GM18873 (cell line): ENCODE results near the gene MBNL2.
"Not testable (repeated sequence)": the region's sequence is repeated elsewhere in the genome, so short reads cannot be mapped to it uniquely, and the experiment has no call there.

Experiments
- ATAC-seq: cut with Tn5 transposase; IDR thresholded peaks from one replicate; pipeline ENCODE4 v1.9.1; 2021; ENCODE audit warnings: mild to moderate bottlenecking, moderate library complexity, moderate number of reproducible peaks; ENCODE audit not compliant: unreplicated experiment, low FRiP score

The MBNL2 gene

DNA sequence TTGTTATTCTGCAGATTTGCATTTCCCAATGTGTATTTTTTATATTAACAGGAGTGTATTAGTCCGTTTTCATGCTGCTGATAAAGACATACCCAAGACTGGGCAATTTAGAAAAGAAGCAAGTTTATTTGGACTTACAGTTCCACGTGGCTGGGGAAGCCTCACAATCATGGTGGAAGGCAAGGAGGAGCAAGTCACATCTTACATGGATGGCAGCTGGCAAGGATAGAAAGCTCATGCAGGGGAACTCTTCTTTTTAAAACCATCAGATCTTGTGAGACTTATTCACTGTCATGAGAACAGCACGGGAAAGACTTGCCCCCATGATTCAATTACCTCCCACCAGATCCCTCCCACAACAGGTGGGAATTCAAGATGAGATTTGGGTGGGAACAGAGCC is 14.9 kb upstream of the MBNL2 start:
- not testable (repeated sequence) for ATAC-seq

DNA sequence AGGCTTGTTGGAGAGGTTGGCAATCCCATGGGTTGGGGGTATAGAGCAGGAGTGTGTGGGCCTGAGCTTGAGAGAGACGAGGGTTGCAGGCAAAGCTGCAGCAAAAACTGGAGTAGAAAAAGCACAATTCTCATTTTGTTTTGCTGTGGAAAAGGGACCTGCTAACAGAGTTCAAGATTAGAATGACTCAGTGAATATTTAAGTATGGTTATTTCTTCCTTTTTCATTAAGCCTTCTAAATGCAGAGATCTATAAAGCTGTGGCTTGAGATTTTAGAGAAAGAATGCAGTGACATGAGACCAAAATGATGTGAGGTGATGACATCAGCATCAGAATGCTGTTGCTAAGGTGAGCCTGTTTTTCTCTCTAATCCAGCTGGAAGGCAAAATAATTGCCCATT is 10.8 kb upstream of the MBNL2 start:
- no peak for ATAC-seq

DNA sequence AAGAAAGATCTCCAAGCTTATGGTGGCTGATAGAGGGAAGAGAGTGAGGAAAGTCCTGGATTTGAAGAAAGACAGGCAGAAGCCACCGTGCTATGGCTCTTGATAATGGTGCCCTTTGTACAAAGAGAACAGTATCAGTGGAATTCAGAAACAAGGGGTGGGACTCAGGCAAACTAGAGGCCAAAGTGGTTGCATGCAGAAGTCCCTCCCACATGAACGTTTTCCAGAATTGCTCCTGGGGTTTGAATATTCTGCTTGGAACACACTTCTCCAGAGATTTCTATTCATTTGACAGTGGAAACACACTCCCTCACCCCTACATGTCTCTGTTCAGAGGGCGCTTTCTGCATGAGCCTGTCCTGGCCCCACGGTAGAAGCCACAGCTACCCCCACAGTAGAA is 10.1 kb upstream of the MBNL2 start:
- no peak for ATAC-seq

DNA sequence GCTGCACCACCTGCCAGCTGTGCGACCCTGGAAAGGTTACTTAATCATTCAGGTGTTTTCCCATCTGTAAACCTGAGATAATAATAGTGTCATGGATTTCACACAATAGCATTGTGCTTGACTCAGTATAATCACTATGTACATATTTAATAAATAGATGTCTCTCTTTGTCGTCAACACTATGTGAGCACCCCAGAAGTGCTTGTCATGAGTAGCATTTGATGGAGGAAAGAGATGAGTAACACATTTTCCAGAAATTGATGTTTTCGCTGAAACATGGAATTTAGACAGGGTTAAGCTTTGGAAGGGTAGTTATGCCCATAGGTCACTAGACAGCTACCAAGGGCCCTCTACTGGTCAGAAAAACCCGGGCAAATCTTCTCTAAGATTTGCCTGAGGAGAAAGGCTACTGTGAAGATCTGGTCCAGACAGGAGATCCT is 9.5 kb upstream of the MBNL2 start:
- no peak for ATAC-seq

DNA sequence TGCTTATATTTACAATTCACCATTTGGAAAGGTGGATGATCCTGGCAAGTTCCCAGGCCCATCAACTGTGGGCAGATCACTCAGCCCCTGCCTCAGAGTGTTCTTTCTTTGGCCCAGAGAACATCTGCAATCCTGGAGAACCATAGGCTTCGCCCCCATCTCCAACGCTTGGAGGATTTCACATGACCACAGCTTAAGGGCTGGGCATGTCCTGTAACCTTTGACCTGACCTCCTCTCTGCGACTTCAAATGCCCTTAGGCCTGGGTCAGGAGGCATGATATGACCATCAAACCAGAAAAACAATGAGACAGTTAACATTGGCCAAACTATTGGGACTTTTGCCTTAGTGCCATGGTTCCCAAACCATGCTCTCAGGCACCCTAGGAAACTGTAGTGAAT is 7.2 kb upstream of the MBNL2 start:
- ATAC-seq: no peak

DNA sequence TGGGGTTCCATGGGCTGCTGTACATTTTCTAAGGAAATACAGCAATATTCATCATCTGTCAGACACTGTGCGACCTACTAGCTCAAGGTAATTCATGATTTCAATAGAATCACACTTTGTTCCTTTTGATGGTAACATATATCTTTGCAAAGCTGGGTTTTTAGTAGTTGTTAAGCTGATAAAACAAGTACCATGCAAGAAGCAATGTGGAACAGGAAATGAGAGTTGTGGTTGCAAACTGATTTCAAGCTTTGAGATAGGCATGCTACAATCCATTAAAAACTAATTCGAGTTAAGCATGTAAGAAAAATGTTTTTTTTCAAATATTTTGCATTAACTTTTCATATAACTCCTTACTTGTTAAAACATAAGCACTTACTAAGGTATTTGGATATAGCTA is 6.8 kb upstream of the MBNL2 start:
- peak; percentile 48 for ATAC-seq

DNA sequence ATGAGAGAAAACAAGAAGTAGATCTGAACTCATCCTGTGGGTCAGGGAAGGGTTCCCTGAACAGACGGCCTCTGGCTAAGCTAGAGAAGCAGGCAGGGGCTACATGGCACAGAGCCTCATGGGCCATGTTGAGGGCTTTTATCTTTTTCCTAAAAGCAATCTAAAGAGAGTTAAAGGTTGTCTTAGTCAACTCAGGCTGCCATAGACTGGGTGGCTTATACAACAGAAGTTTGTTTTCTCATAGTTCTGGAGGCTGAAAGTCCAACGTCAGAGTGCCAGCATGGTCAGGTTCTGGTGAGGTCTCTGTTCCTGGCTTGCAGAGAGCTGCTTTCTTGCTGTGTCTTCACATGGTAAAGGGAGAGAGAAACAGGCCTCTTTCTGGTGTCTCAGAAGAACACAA is 2.9 kb upstream of the MBNL2 start:
- no peak for ATAC-seq

DNA sequence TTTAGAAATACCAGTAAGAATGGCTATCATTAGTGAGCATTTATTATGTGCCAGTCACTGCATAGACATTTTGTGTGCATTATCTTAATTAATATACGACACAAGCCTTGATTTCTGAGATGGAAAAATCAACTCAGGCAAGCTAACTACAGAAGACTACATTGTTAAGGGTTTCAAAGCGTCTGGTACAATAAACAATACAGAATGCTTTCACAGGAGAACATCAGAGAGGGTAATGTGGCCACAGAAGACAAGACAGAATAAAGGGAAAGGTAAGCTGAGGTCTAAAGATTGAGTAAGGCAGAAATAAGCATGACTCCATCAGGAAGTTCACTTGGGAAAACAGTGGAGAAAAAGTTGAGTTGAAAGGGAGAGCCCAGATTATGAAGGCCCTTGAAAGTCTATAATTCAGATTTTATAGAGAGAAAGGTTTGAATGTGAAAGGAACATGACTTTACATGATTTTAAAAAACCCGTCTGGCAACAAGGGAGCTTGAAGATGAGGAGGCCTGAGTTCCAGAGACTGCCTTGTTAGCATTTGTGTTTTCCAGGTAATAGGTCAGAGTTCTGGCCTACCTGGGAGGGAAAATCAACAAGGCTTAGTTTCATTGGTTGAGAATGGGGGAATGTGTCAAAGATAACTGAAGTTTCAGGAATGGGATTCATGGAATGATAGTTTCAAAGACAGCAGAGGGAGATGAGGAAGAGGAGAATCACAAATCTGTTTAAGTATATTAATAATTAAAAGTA is 1.8 kb upstream of the MBNL2 start:
- no peak for ATAC-seq

DNA sequence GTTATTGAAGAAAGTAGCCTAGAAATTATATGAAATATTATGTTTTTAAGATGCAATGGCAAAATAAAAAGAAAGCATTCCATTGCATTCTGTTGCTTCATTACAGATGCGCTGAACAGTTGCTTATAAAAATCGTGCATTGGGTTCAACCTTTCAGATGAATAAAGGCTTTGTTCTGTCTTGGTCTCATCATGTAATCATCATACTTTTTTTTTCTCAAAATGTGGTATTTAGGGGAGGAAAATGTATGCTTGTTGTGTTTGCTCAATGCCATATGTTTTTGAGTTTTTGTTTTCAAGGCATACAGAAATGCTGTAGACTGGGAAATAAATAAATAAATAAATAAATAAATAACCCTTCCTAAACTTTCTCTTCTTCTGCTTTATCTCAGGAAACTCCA is 1.1 kb upstream of the MBNL2 start:
- no peak for ATAC-seq

DNA sequence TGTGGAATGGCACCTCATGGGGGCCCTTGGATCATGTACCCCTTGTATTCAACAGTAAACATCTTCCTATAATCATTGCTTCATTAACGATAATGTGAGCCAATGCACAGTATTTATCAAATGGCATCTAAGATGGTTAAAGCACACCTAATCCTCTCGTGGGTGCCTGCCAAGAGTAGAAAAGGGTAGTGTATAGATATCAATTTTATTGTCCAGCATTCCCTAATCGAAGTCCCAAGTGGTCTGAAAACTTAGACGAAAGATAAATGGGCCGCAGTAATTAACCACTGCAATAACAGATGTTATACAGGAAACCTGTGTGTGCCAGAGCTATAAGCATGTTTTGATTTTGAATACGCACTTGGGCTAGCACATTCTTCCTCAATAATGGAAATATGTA is 667 bp upstream of the MBNL2 start:
- ATAC-seq: no peak

DNA sequence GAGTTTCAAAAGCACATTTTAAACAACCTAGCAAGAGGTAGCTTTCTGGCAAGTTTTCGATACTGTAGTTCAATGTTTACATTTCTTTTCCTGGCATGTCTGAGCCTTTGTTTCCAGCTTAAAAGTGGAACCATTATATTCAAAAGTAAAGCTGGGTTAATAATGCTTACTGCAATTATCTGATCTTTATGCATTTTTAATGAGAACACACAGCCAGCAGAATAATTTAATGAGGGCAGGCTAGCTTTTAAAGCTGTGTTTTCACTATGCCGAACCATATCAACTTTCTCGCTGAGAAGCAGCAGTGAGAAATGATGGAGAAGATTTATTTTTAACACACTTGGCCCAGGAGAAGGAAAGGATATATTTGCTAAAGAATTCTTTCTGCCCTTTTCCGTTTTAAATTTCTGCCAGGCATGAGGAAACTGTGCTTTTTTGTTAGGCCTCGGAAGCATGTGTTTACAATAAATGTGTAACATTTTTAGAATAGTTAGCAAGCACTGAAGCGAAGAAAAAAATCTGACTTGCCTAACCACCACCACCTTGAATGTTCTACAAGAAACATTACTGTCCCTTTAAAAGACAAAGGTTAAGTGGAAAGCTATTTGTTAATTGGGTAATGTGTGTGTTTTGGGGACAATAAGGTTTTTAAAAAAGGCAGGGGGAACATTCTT is 1.0 kb downstream of the MBNL2 start:
- no peak for ATAC-seq

DNA sequence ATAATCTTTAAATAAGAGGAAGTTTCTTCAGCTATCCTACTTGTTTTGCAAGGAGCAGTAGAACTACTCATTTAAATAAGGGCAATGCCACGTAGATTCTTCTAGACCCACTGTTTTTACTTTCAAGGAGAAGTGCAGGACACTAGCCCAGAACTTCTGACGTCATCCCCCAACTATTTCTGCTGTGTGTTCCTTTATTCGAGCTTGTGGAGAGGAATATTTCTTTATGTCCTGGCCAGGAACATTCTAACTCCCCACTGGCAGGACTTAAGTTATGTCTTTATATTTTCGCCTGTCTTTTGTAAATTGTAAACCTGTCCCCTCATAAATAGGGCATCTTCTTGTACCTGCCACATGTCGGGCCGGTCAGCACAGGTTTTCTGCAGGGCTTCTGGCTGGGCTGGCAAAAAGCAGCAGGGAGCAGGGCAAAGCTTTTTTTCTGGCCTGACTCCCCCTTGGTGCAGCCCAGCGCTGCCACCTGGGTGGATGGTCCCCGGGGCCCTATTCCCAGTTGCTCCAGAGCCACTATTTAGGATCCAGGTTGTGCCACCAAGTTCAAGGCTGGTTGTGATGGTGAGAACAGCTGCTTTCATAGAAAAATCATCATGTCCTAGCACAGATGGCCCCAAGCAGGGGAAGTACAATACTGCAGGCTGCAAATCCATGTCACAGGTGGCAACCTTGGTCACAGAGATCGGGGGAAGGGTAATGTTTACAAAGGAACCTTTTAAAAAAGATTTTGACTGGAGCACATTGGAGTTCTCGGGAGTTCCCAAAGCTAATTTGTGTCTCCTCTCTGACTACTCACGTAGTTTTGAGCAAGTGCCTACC is 1.8 kb downstream of the MBNL2 start:
- no peak for ATAC-seq

DNA sequence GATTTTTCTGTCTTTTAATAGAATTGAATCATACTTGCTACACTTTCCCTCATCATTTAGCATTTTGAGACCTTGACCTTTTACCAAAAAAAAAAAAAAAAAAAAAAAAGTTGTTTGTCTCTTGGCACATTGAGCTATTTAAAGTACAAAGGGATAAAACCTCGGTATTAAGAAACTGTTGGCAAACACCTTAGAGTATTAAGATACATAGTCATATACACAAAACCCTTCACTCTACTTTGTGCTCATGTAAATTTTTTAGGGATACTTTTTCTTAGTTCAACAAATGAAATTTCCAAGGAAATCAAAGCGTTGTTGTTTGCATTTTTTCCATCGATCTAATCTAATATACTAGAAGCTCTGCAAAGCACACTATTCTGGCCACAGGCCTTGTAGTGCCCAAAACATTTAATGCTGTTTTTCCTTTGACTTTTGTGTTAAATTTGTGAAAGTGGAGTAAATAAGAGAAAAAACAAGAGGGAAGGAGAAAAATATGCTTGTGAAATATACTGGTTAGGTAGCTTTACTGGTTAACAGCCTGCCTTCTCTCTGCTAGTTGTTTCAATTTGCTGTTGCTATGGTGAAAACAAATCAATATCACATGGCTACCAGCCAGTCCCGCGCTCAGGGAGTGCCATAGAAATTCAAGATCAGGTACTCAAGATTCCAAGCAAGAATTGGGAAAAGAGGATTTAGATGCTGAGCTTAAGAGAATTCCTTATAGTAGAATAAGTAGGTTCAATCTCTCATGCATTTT is 2.6 kb downstream of the MBNL2 start:
- ATAC-seq: no peak

DNA sequence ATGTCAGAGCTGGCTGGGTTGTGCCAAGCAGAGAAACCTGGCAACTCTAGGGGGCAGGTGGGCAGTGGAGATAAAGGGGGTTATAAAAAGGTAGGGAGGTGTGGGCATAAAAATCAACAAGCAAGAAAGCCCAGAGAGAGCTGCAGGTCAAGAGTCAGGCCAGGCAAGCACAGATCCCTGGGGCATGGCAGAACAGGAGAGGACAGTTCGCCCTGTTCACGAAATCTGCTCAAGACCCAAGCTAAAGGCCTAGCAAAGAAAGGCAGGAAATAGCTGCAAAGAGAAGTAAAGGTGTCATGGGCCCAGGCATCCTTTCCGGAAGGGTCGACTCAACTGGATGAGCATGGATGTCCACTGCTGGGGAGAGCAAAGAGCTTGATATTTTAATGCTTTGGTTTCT is 3.4 kb downstream of the MBNL2 start:
- ATAC-seq: no peak

DNA sequence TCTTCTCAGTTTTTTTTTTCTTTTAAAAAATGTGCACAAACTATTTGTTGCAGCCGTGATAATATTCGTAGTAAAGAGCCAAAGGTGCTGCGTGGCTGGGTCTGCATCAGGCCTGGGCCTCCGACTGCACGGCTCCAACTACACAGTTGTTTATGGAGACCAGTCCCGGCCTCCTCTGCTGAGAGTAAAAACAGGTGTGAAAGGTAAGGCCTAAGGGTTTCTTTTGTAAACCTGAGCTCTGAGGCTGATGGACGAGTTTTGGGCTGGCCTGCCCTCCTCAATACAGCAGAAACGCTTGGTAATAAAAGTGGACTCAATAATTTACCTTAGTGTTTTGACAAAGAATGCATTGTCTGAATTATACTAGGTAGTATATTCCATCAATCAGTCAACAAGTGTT is 3.9 kb downstream of the MBNL2 start:
- ATAC-seq: no peak

DNA sequence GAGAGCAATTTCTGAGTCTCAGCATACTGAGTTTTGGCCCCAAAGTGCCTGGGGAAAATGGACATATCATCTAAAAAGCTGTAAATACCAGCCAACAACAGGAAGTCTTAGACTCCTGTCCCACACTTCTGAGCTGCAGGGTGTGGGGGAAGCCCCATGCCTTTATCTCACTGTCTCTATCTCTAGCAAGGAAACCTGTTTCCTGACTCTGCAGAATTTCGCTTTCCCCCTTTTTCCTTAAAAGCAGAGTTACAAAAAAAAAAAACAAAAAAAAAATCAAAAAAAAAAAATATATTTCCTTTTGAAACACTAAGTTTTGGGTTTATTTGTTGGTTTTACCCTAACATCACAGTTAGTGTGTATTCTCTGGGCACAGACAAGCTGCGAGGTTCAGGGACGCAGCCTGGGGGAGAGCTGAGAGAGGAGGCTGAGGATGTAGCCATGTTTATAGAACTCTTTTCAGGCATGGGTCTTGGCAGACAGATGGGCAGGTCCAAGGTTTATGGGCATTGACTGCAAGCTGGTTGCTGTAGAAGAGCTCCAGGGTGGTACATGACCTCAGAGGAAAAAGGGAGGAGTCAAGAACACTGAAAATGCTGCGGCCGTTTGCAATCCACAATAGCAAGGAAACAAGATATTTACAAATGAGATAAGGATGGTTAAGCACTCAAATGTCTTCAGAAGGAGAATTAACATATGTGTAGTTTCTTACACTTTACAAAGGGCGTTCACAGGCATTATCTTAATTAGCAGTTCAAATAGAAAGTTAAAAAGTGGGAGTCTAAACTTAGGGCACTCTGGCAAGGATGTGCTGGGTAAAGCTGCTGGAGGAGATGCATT is 4.9 kb downstream of the MBNL2 start:
- peak; percentile 46 for ATAC-seq

DNA sequence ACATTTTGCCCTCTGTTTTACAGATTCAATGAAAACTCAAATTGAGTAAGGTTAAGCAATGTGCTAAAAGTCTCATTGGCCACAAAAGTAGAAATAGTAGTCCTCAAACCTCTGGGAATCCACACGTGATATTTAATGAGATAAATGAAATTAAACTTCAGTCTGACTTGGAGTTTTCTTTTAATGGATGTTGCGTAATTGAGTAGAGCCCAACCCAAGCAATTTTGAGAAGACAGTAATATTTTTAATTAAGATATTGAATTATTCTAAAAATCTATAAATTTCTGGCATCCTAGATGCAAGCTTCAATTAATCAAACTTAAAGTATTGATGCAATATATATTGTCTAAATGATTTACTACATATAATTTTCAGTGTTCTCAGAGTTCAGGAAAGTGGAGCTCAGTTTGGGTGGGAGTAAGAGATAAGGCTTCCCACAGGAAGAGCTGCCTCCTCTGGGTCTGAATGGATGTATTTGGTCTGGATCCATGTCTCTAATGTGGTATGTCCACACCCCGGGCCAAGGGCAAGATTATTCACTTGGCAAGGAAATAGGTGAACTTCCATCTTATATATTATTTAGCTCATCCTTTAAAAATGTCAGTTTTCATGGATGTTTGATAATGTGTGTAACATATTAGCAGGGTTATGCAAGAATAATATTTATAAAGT is 6.9 kb downstream of the MBNL2 start:
- no peak for ATAC-seq

DNA sequence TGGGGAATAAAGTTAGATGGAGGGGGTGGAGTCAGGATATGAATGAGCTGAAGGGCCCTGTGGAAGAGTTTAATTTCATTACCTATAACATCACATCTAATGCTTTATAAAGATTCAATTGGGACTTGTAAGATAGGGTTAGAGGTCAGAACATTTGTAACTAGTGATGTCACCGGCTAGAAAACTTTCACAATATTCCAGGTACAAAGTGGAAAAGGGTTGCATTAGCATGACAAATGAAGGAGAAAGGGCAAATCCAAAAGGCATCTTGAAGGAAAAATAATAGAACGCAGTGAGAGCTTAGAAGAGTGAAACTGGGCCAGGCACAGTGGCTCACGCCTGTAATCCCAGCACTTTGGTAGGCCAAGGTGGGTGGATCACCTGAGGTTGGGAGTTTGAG is 7.6 kb downstream of the MBNL2 start:
- no peak for ATAC-seq

DNA sequence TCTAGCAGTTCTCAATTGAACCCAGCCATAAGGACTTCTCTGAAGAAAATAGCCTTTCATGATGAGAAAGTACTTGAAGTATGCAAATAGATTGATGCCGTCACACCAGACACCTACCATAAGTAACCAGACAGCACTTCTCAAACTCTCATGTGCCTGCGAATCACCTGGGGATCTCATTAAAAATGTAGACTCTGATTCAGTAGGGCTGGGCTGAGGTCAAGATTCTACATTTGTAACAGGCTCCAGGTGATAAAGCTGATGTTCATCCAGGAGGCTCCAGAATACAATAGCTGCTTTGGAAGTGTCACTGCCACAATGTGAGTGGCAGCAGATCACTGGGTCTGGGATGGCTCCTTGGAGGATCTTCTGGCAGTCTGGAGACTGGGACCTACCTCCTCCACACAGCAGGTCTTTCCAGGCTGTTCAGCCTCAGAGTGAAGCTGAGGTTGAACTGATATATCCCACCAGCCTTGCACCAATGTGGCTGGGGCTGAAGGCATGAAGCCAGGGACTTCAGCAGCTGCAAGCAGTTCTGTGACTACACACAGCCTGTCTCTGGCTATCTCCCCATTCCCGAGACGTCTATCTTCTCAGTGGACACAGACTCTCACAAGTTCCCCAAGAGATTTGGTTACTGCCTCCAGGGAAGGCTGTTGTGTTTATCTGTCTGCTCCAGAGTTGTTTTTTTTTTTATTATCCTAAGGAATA is 9.1 kb downstream of the MBNL2 start:
- no peak for ATAC-seq
